Keratinocyte (primary cell): Measurements from ENCODE around the gene ARHGDIA. TPM values are rescaled to one million over a fixed set of nuclear protein-coding genes. Genes with fewer than 3 reads are reported as not detected.

Experiments
- DNase-seq: peaks from one replicate; pipeline ENCODE4 v3.0.0-alpha.2; 2011; ENCODE audit warnings: low read depth, missing footprints, low spot score
- FAIRE-seq: peaks from 2 replicates; lab custom pipeline; 2011; peaks lifted over from hg19 to GRCh38; lab: Jason Lieb, UNC
- H2AFZ ChIP-seq: 2 replicates; pipeline ENCODE4 v1.6.0; 2012; ENCODE audit warnings: low read length, control low read depth, inconsistent platforms; ENCODE audit not compliant: control insufficient read depth
- H3K27ac ChIP-seq: 2 replicates; pipeline ENCODE4 v1.5.1; 2011; ENCODE audit warnings: low read length; ENCODE audit not compliant: control insufficient read depth, insufficient read depth
- H3K27me3 ChIP-seq: 3 replicates; pipeline ENCODE4 v1.6.0; 2011; ENCODE audit warnings: low read length; ENCODE audit not compliant: control insufficient read depth, insufficient read depth; ENCODE audit errors: extremely low read depth
- H3K36me3 ChIP-seq, 2 experiments: 2 replicates in 1 of 2; 3 replicates in 1 of 2; pipeline ENCODE4 v1.5.1; 2011; ENCODE audit warnings: low read length in 2 of 2, mild to moderate bottlenecking in 1 of 2; ENCODE audit not compliant: control insufficient read depth in 2 of 2, insufficient read depth in 2 of 2; ENCODE audit errors: extremely low read depth in 1 of 2
- H3K4me1 ChIP-seq: 3 replicates; pipeline ENCODE4 v1.5.1; 2011; ENCODE audit warnings: low read length; ENCODE audit not compliant: control insufficient read depth, insufficient read depth; ENCODE audit errors: extremely low read depth
- H3K4me2 ChIP-seq: 3 replicates; pipeline ENCODE4 v1.6.0; 2011; ENCODE audit warnings: low read depth, low read length; ENCODE audit not compliant: control insufficient read depth, insufficient read depth; ENCODE audit errors: extremely low read depth
- H3K4me3 ChIP-seq, 3 experiments: fragments of 200-600 bp in 1 of 3; sonication (generic) in 1 of 3; 2 replicates in 2 of 3; 3 replicates in 1 of 3; pipeline ENCODE4 v1.5.1; 2011 to 2016; ENCODE audit warnings: low read length in 3 of 3, mild to moderate bottlenecking in 3 of 3, control low read depth in 2 of 3, inconsistent platforms in 1 of 3, low read depth in 1 of 3, mixed read lengths in 1 of 3, mixed run types in 1 of 3, moderate library complexity in 1 of 3; ENCODE audit not compliant: control insufficient read depth in 2 of 3, insufficient read depth in 2 of 3; ENCODE audit errors: extremely low read depth in 1 of 3
- H3K79me2 ChIP-seq: 2 replicates; pipeline ENCODE4 v1.6.0; 2012; ENCODE audit warnings: low read length; ENCODE audit not compliant: control insufficient read depth, insufficient read depth
- H3K9ac ChIP-seq: 3 replicates; pipeline ENCODE4 v1.6.0; 2011; ENCODE audit warnings: low read length; ENCODE audit not compliant: control insufficient read depth, insufficient read depth; ENCODE audit errors: extremely low read depth
- H3K9me1 ChIP-seq: 3 replicates; pipeline ENCODE4 v1.6.0; 2011; ENCODE audit warnings: low read length; ENCODE audit not compliant: control insufficient read depth, insufficient read depth; ENCODE audit errors: extremely low read depth
- H3K9me3 ChIP-seq: 2 replicates; pipeline ENCODE4 v1.5.1; 2012; ENCODE audit warnings: low read depth, low read length; ENCODE audit not compliant: control insufficient read depth
- H4K20me1 ChIP-seq: 3 replicates; pipeline ENCODE4 v1.6.0; 2011; ENCODE audit warnings: low read length; ENCODE audit not compliant: control insufficient read depth, insufficient read depth; ENCODE audit errors: extremely low read depth
- EZH2 ChIP-seq: IDR thresholded peaks from one replicate; pipeline ENCODE4 v1.6.1; 2012; ENCODE audit warnings: inconsistent platforms, mild to moderate bottlenecking, low read length, moderate library complexity
- dilution Hi-C: fragments of 300-500 bp; cut with MboI; formaldehyde crosslinking; loops from one replicate; pipeline ENCODE4 v1.7.0; 2020; ENCODE audit warnings: low sequenced_read_pairs; ENCODE audit not compliant: extremely low pct_ligation_motif_present
- polyA plus RNA-seq, 5 experiments: library from polyadenylated mRNA; depleted of rRNA in 3 of 5; stranded (reverse) in 3 of 5; stranded (forward) in 1 of 5; unstranded in 1 of 5; fragments of >200 nt; gene quantifications; 1 replicate in 1 of 5; 2 replicates in 3 of 5; 3 replicates in 1 of 5; pipeline versions ENCODE4 v1.2.1 to v1.2.3, GENCODE V29; 2011 to 2012; ENCODE audit warnings: missing spikeins in 2 of 5, low read depth in 1 of 5, low replicate concordance in 1 of 5
- TF ChIP-seq, protein P1 (sequence below), 3 experiments: IDR thresholded peaks in 1 of 3; conservative IDR thresholded peaks in 1 of 3; optimal IDR thresholded peaks in 1 of 3; 2 replicates in 2 of 3; 3 replicates in 1 of 3; pipeline versions ENCODE3 to v1.5.1; 2011; ENCODE audit warnings: low read length in 3 of 3, mild to moderate bottlenecking in 3 of 3, moderate library complexity in 2 of 3, control low read depth in 1 of 3, inconsistent platforms in 1 of 3; ENCODE audit not compliant: insufficient read depth in 2 of 3; ENCODE audit errors: extremely low read depth in 1 of 3

The ARHGDIA gene
- polyA plus RNA-seq, 1 donor (not counting 4 experiments of a cell fraction or from before 2014, with no cell fraction given) = 65.7 TPM

- TF ChIP-seq, protein P1, sequence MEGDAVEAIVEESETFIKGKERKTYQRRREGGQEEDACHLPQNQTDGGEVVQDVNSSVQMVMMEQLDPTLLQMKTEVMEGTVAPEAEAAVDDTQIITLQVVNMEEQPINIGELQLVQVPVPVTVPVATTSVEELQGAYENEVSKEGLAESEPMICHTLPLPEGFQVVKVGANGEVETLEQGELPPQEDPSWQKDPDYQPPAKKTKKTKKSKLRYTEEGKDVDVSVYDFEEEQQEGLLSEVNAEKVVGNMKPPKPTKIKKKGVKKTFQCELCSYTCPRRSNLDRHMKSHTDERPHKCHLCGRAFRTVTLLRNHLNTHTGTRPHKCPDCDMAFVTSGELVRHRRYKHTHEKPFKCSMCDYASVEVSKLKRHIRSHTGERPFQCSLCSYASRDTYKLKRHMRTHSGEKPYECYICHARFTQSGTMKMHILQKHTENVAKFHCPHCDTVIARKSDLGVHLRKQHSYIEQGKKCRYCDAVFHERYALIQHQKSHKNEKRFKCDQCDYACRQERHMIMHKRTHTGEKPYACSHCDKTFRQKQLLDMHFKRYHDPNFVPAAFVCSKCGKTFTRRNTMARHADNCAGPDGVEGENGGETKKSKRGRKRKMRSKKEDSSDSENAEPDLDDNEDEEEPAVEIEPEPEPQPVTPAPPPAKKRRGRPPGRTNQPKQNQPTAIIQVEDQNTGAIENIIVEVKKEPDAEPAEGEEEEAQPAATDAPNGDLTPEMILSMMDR (optimal IDR thresholded peaks at IDR 0.05 in 1 of 3, IDR thresholded peaks at IDR 0.05 in 1 of 3, conservative IDR thresholded peaks at IDR 0.05 in 1 of 3; ENCODE audit: extremely low read depth in 1 of 3, insufficient read depth in 2 of 3, low read length in 3 of 3) = no peak
- TF ChIP-seq EZH2 = no peak
- Histone ChIP-seq H3K4me2 (peak overlapping the region; percentile 94), H4K20me1 (peaks cover 10% of the 10 kb centered on the region), H3K4me1 (peaks cover 30% of the 10 kb centered on the region), H3K4me3 (peak overlapping the region; percentile 79 to 94 (median 91)), H3K79me2 (peaks cover 28% of the 10 kb centered on the region), H3K27ac (peak overlapping the region; percentile 88), H3K27me3 (no peaks in the 10 kb centered on the region), H2AFZ (no peak overlapping the region), H3K9me3 (no peaks in the 10 kb centered on the region), H3K9ac (peak overlapping the region; percentile 94), H3K9me1 (peaks cover 3% of the 10 kb centered on the region), H3K36me3 (peaks cover 12 to 16% of the 10 kb centered on the region in 2 experiments)
- dilution Hi-C loops = no loop called here
- DNase-seq (no peak), FAIRE-seq (no peak)
These were observed 781 bp downstream of the ARHGDIA start for GRCh38 chr17:81870131-81870980.

DNA sequence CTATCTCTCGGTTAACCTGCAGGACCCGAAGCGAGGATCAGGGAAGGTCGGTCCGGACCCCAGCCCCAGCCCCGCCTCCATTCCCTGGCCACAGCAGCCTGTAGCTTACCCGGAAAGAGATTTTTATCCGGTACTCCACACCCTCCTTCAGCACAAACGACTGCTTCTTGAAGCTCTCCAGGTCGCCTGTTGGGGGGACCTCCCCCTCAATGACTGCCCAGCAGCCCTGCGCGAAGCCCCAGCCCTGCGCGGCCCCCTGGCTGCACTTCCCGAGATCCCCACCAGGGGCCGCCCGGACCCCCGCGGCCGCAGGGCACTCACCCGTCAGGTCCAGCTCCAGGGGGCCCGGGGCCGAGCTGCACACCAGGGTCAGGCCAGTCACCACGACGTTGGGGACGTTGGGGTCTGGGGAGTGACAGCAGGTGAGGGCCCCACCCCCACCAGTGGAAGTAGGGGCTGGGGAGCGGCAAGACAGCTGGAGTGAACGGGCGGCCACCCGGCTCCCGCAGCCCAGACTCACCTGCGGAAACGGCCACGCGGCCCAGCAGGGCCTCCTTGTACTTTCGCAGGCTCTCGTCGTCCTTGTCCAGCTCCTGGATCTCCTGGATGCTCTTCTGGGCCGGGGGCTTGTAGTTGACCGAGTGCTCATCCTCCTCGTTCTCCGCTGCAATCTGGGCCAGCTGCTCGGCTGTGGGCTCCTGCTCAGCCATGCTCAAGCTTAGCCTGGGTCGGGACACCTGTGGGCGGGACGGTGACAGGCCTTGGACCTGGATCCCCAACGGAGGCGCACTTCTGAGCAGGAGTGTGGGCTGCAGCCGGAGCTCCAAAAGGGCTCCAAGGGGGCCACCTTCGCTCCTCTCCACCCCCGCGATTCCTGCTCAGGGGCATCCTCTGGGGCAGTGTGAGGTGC is 1.7 kb downstream of the ARHGDIA start:
- dilution Hi-C loops = no loop called here

More for the DNA sequence above, 1.7 kb downstream of the ARHGDIA start:
- Histone ChIP-seq H3K4me2 (peak overlapping the region; percentile 94), H3K36me3 (peaks cover 12 to 21% of the 10 kb centered on the region in 2 experiments), H2AFZ (no peak overlapping the region), H3K27me3 (no peaks in the 10 kb centered on the region), H3K27ac (peak overlapping the region; percentile 88), H3K4me3 (peak overlapping the region; percentile 79 to 94 (median 91)), H3K9me1 (peaks cover 3% of the 10 kb centered on the region), H3K4me1 (peaks cover 30% of the 10 kb centered on the region), H3K79me2 (peaks cover 35% of the 10 kb centered on the region), H3K9ac (peak overlapping the region; percentile 94), H3K9me3 (no peaks in the 10 kb centered on the region), H4K20me1 (peaks cover 12% of the 10 kb centered on the region)
- DNase-seq (no peak), FAIRE-seq (no peak)
- TF ChIP-seq EZH2 = no peak
- TF ChIP-seq, protein P1 (optimal IDR thresholded peaks at IDR 0.05 in 1 of 3, IDR thresholded peaks at IDR 0.05 in 1 of 3, conservative IDR thresholded peaks at IDR 0.05 in 1 of 3; ENCODE audit: extremely low read depth in 1 of 3, insufficient read depth in 2 of 3, low read length in 3 of 3) = peak; percentile 43 to 67 (median 59)
